Tibial nerve (tissue), 4 donors: ENCODE data around the gene COMMD1. TPM values are rescaled to one million over a fixed set of nuclear protein-coding genes. Genes with fewer than 3 reads are reported as not detected.
"Not testable (repeated sequence)": the region's sequence is repeated elsewhere in the genome, so short reads cannot be mapped to it uniquely, and the experiment has no call there.

Experiments used
- DNase-seq, 2 donors: peaks; one replicate each; pipeline ENCODE4 v3.0.0-alpha.2; 2019; ENCODE audit warnings: low spot score in 2 of 2
- H3K27ac ChIP-seq, 4 donors: fragments of 200-600 bp; sonication (generic) in 3 of 4; one replicate each; pipeline ENCODE4 v1.5.1; 2017 to 2019; ENCODE audit warnings: mild to moderate bottlenecking in 1 of 4
- H3K27me3 ChIP-seq, 2 donors: fragments of 200-600 bp; sonication (generic) in 1 of 2; one replicate each; pipeline versions ENCODE4 v1.5.1 to v1.6.0; 2017 to 2019
- H3K36me3 ChIP-seq, 3 donors: fragments of 200-600 bp; sonication (generic); one replicate each; pipeline ENCODE4 v1.5.1; 2018 to 2019
- H3K4me1 ChIP-seq, 4 donors: fragments of 200-600 bp; sonication (generic) in 3 of 4; one replicate each; pipeline ENCODE4 v1.5.1; 2017 to 2019
- H3K4me3 ChIP-seq, 4 donors: fragments of 200-600 bp; sonication (generic) in 3 of 4; one replicate each; pipeline ENCODE4 v1.5.1; 2017 to 2019; ENCODE audit warnings: mild to moderate bottlenecking in 1 of 4, moderate library complexity in 1 of 4
- H3K9me3 ChIP-seq, 4 donors: fragments of 200-600 bp; sonication (generic) in 3 of 4; one replicate each; pipeline ENCODE4 v1.5.1; 2017 to 2019
- EP300 ChIP-seq, 2 donors: sonication (generic); formaldehyde crosslinking; IDR thresholded peaks; one replicate each; pipeline ENCODE4 v1.6.1; 2017; ENCODE audit warnings: antibody characterized with exemption in 2 of 2, mild to moderate bottlenecking in 1 of 2
- POLR2A ChIP-seq, 2 donors: fragments of 450-650 bp; IDR thresholded peaks; one replicate each; pipeline ENCODE4 v1.6.1; 2017; ENCODE audit warnings: antibody characterized with exemption in 2 of 2, mild to moderate bottlenecking in 2 of 2, moderate library complexity in 2 of 2
- WGBS, 2 donors: methylation state at CpG; one replicate each; pipeline ENCODE4 v1.1.5; 2018; 5-methylcytosine and 5-hydroxymethylcytosine counted together
- total RNA-seq, 4 donors: library from RNA; depleted of rRNA; stranded (reverse); fragments of >200 nt; gene quantifications; one replicate each; pipeline ENCODE4 v1.1.0, GENCODE V29; 2016
- TF ChIP-seq, protein P1 (sequence below), 5 experiments: fragments of 200-600 bp in 3 of 5; fragments of 450-650 bp in 2 of 5; sonication (generic) in 3 of 5; IDR thresholded peaks; one replicate each; pipeline ENCODE4 v1.5.1; 2016 to 2019; ENCODE audit warnings: antibody characterized with exemption in 5 of 5, mild to moderate bottlenecking in 3 of 5, moderate library complexity in 2 of 5

The COMMD1 gene
- total RNA-seq, 4 donors from 2014 or later = 29.6 to 49.2 (median 43.7) TPM

DNA sequence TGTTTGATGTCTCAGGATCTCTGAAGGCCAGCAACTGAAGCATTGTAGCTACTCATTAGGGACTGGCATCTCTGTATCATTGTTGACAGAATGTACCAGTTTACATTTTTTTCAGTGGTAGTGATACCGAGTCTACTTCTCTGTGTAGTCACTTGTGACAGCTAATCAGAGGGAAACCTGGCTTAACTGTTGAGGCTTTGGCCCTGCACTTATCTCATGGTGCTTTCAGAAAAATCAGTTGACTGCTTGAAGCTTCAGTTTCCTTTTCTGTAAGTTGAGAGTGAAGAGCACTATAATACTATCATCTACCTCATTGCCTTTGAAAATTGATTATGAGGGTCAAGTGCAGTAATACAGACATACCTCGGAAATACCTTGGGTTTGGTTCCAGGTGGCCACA, 90.0 kb downstream of the COMMD1 start:
- Histone ChIP-seq H3K9me3 (no peaks in the 10 kb centered on the region), H3K36me3 (peaks cover 0 to 1% (median 0%) of the 10 kb centered on the region in 3 donors), H3K4me1 (no peaks in the 10 kb centered on the region), H3K27ac (no peak overlapping the region), H3K27me3 (no peaks in the 10 kb centered on the region), H3K4me3 (no peak overlapping the region)
- 80 to 83% methylated on average over 2 of the region's 2 CpGs for WGBS, 2 donors
- TF ChIP-seq, protein P1, sequence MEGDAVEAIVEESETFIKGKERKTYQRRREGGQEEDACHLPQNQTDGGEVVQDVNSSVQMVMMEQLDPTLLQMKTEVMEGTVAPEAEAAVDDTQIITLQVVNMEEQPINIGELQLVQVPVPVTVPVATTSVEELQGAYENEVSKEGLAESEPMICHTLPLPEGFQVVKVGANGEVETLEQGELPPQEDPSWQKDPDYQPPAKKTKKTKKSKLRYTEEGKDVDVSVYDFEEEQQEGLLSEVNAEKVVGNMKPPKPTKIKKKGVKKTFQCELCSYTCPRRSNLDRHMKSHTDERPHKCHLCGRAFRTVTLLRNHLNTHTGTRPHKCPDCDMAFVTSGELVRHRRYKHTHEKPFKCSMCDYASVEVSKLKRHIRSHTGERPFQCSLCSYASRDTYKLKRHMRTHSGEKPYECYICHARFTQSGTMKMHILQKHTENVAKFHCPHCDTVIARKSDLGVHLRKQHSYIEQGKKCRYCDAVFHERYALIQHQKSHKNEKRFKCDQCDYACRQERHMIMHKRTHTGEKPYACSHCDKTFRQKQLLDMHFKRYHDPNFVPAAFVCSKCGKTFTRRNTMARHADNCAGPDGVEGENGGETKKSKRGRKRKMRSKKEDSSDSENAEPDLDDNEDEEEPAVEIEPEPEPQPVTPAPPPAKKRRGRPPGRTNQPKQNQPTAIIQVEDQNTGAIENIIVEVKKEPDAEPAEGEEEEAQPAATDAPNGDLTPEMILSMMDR (IDR thresholded peaks at IDR 0.05) = no peak
- TF ChIP-seq EP300 (IDR thresholded peaks at IDR 0.05) = no peak
- no peak for TF ChIP-seq POLR2A (IDR thresholded peaks at IDR 0.05)
- DNase-seq = no peak

DNA sequence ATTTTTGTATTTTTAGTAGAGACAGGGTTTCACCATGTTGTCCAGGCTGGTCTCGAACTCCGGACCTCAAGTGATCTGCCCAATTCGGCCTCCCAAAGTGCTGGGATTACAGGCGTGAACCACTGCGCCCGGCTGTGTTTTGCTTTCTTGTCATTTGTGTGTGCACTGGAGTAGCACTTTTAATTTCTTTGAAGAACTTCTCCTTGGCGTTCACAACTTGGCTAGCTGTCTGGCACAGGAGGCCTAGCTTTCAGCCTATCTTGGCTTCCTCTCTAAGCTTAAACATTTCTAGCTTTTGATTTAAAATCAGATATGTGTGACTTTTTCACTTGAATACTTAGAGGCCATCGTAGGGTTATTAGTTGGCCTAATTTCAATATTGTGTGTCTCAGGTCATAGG, 93.0 kb downstream of the COMMD1 start:
- no peak for DNase-seq
- 77 to 84% methylated on average over 8 of the region's 8 CpGs for WGBS, 2 donors
- TF ChIP-seq POLR2A (IDR thresholded peaks at IDR 0.05) (no peak), EP300 (IDR thresholded peaks at IDR 0.05) (no peak)
- TF ChIP-seq, protein P1 (IDR thresholded peaks at IDR 0.05) = no peak

GRCh38 chr2:62000538-62000937, 95.1 kb downstream of the COMMD1 start:
- no peak for DNase-seq
- Histone ChIP-seq H3K4me1 (no peaks in the 10 kb centered on the region), H3K27ac (no peak overlapping the region), H3K27me3 (no peaks in the 10 kb centered on the region), H3K9me3 (no peaks in the 10 kb centered on the region), H3K4me3 (no peak overlapping the region), H3K36me3 (peaks cover 0 to 26% (median 0%) of the 10 kb centered on the region in 3 donors)
- TF ChIP-seq EP300 (IDR thresholded peaks at IDR 0.05) (no peak), POLR2A (IDR thresholded peaks at IDR 0.05) (no peak)
- TF ChIP-seq, protein P1 (IDR thresholded peaks at IDR 0.05) = no peak
- WGBS, 2 donors = 94 to 95% methylated on average over 5 of the region's 5 CpGs

More for the DNA sequence above, 93.0 kb downstream of the COMMD1 start:
- Histone ChIP-seq H3K27ac (no peak overlapping the region), H3K36me3 (peaks cover 0 to 14% (median 0%) of the 10 kb centered on the region in 3 donors), H3K4me3 (no peak overlapping the region), H3K4me1 (no peaks in the 10 kb centered on the region), H3K9me3 (no peaks in the 10 kb centered on the region), H3K27me3 (no peaks in the 10 kb centered on the region)

GRCh38 chr2:62001431-62001830, 96.0 kb downstream of the COMMD1 start:
- Histone ChIP-seq H3K36me3 (peaks cover 0 to 26% (median 0%) of the 10 kb centered on the region in 3 donors), H3K27me3 (no peaks in the 10 kb centered on the region), H3K4me3 (no peak overlapping the region), H3K4me1 (no peaks in the 10 kb centered on the region), H3K27ac (no peak overlapping the region), H3K9me3 (no peaks in the 10 kb centered on the region)
- DNase-seq = no peak
- TF ChIP-seq, protein P1 (IDR thresholded peaks at IDR 0.05) = no peak
- TF ChIP-seq POLR2A (IDR thresholded peaks at IDR 0.05) (no peak), EP300 (IDR thresholded peaks at IDR 0.05) (no peak)

DNA sequence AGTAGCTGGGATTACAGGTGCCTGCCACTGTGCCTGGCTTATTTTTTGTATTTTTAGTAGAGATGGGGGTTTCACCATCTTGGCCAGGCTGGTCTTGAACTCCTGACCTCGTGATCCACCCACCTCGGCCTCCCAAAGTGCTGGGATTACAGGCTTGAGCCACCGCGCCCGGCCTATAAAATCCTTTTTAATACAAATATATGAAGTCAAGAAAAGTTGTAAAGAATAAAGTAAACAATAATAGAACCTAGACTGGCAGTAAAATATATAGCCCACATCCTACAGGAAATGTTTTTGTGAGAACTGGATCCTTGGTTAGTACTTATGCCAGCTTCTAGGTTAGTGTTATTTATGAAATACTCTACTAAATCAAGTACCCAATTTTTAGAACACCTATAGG, 99.0 kb downstream of the COMMD1 start:
- H3K27me3 ChIP-seq, H3K9me3 ChIP-seq, H3K4me3 ChIP-seq, DNase-seq, H3K4me1 ChIP-seq, H3K27ac ChIP-seq: not testable (repeated sequence)
- 78 to 94% methylated on average over 5 of the region's 5 CpGs for WGBS, 2 donors
- H3K36me3 ChIP-seq = peaks cover 0 to 26% (median 0%) of the 10 kb centered on the region in 3 donors

DNA sequence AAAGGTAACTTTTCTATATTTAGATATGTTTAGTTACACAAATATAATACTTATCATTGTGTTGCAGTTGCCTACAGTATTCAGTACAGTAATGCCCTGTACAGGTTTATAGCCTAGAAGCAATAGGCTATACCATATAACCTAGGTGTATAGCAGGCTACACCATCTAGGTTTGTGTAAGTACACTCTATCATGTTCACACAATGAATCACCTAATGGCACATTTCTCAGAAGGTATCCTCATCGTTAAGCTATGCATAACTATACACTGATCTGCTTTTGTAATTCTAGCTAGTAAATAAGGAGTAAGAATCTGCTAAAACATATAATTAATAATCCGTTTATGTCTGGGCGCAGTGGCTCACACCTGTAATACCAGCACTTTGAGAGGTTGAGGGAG, 102.1 kb downstream of the COMMD1 start:
- H3K27ac ChIP-seq = no peak overlapping the region
- no peak for DNase-seq
- 95% methylated on average over 3 of the region's 3 CpGs for WGBS, 2 donors
- H3K9me3 ChIP-seq = no peaks in the 10 kb centered on the region
- peaks cover 0 to 18% (median 0%) of the 10 kb centered on the region in 3 donors for H3K36me3 ChIP-seq
- no peaks in the 10 kb centered on the region for H3K27me3 ChIP-seq
- H3K4me1 ChIP-seq = no peaks in the 10 kb centered on the region
- no peak for TF ChIP-seq EP300 (IDR thresholded peaks at IDR 0.05)
- TF ChIP-seq, protein P1 (IDR thresholded peaks at IDR 0.05) = no peak
- TF ChIP-seq POLR2A (IDR thresholded peaks at IDR 0.05) = no peak
- H3K4me3 ChIP-seq = no peak overlapping the region
